Ascending aorta (tissue), 2 donors: ENCODE measurements around the gene UBE4A. TPM values are rescaled to one million over a fixed set of nuclear protein-coding genes. Genes with fewer than 3 reads are reported as not detected.

Experiments
- DNase-seq, 2 donors: peaks; one replicate each; pipeline ENCODE4 v3.0.0-alpha.2; 2019; ENCODE audit warnings: low spot score in 2 of 2
- H3K27ac ChIP-seq, 2 donors: fragments of 200-600 bp; sonication (generic); one replicate each; pipeline ENCODE4 v1.5.1; 2016 to 2017; ENCODE audit warnings: mild to moderate bottlenecking in 1 of 2
- H3K27me3 ChIP-seq: fragments of 200-600 bp; sonication (generic); one replicate; pipeline ENCODE4 v1.5.1; 2017
- H3K36me3 ChIP-seq, 2 donors: fragments of 200-600 bp; sonication (generic); one replicate each; pipeline ENCODE4 v1.5.1; 2016
- H3K4me1 ChIP-seq, 2 donors: fragments of 200-600 bp; sonication (generic); one replicate each; pipeline ENCODE4 v1.5.1; 2016 to 2017; ENCODE audit warnings: mild to moderate bottlenecking in 1 of 2
- H3K4me3 ChIP-seq, 2 donors: fragments of 200-600 bp; sonication (generic); one replicate each; pipeline ENCODE4 v1.5.1; 2016 to 2017; ENCODE audit warnings: mild to moderate bottlenecking in 1 of 2
- H3K9me3 ChIP-seq, 2 donors: fragments of 200-600 bp; sonication (generic); one replicate each; pipeline ENCODE4 v1.5.1; 2016
- intact Hi-C: fragments of 100-400 bp; cut with DNase I; formaldehyde crosslinking; loops from one replicate; pipeline ENCODE4 v1.15.1; 2023
- total RNA-seq: library from RNA; depleted of rRNA; stranded (reverse); fragments of >200 nt; gene quantifications from one replicate; pipeline ENCODE4 v1.1.0, GENCODE V29; 2016
- TF ChIP-seq, protein P1 (sequence below), 3 experiments: fragments of 200-600 bp in 2 of 3; fragments of 450-650 bp in 1 of 3; sonication (generic) in 2 of 3; IDR thresholded peaks; one replicate each; pipeline ENCODE4 v1.5.1; 2016 to 2019; ENCODE audit warnings: antibody characterized with exemption in 3 of 3, mild to moderate bottlenecking in 1 of 3, moderate library complexity in 1 of 3

Gene UBE4A
- total RNA-seq, 1 donor from 2014 or later: 24.6 TPM

DNA sequence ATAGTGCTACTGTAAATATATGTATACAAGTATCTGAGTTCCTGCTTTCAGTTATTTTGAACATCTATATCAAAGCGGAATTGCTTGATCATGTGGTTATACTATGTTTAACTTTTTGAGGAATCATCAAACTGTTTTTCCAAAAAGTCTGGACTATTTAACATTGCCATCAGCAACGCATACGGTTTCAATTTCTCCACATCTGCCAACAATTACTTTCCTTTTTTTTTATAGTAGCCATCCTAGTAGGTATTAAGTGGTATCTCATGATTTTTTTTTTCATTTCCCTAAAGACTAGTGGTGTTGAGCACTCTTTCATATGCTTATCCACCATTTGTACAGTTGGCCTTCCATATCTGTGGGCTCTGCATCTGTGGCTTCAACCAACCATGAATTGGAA lies 1.3 kb upstream of the UBE4A start:
- H3K9me3 ChIP-seq: no peaks in the 10 kb centered on the region
- H3K36me3 ChIP-seq: no peaks in the 10 kb centered on the region
- no peaks in the 10 kb centered on the region for H3K27me3 ChIP-seq
- H3K4me1 ChIP-seq: peaks cover 0 to 8% of the 10 kb centered on the region in 2 donors
- no peak overlapping the region for H3K27ac ChIP-seq
- intact Hi-C loops: loop anchor here (5.0 kb wide), 1 partner anchor 211 kb away; no protein-coding TSS in a partner anchor
- TF ChIP-seq, protein P1, sequence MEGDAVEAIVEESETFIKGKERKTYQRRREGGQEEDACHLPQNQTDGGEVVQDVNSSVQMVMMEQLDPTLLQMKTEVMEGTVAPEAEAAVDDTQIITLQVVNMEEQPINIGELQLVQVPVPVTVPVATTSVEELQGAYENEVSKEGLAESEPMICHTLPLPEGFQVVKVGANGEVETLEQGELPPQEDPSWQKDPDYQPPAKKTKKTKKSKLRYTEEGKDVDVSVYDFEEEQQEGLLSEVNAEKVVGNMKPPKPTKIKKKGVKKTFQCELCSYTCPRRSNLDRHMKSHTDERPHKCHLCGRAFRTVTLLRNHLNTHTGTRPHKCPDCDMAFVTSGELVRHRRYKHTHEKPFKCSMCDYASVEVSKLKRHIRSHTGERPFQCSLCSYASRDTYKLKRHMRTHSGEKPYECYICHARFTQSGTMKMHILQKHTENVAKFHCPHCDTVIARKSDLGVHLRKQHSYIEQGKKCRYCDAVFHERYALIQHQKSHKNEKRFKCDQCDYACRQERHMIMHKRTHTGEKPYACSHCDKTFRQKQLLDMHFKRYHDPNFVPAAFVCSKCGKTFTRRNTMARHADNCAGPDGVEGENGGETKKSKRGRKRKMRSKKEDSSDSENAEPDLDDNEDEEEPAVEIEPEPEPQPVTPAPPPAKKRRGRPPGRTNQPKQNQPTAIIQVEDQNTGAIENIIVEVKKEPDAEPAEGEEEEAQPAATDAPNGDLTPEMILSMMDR (IDR thresholded peaks at IDR 0.05): no peak
- no peak overlapping the region for H3K4me3 ChIP-seq
- no peak for DNase-seq

DNA sequence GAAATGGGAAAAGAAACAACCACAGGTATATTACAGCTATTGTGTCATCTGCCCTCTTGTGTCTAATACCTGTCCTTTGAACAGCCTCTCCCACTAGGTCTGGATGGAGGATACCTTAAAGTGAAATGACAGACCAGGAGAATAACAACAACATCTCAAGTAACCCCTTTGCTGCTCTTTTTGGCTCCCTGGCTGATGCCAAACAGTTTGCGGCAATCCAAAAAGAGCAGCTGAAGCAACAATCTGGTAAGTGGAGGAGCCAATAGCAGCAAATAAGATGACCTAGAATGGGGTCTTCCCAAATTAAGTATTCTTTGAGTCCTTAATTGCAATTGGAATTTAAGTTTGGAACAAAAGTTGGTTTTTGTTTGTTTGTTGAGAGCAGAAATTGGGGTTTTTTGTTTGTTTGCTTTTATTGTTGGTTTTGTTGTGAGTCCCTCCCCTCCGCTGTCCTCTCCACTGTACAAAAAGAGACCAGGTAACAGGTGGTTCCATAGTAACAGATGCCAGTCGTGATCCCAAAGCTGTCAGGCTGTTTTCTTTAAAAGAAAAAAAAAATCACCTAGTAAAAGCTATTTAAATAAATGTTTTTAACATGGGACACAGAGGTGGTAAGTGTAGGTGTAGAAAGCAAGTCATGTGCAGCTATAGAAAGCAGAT lies 5.7 kb downstream of the UBE4A start:
- Histone ChIP-seq H3K27me3 (no peaks in the 10 kb centered on the region), H3K4me3 (no peak overlapping the region), H3K36me3 (peaks cover 43 to 52% of the 10 kb centered on the region in 2 donors), H3K9me3 (no peaks in the 10 kb centered on the region), H3K4me1 (peaks cover 0 to 7% of the 10 kb centered on the region in 2 donors), H3K27ac (no peak overlapping the region)
- intact Hi-C loops: no loop called here
- TF ChIP-seq, protein P1 (IDR thresholded peaks at IDR 0.05): no peak
- no peak for DNase-seq

DNA sequence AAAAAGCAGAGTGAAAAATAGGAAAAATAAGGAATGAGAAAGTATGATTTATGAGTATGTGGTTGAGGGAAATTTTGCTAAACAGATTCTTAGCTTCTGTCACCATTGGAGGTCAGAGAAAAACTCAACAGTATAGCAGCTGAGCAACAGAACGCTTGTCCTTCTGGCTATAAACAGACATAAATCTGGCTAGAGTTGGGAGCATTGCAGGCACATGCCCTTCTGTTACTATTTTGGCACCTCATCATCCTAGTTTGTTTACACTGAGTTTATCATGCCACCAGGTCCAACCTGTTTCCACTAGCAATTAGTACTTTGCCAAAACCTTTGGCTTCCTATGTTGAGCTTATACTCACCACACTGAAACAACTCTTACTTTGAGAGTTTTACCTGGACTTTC lies 6.9 kb downstream of the UBE4A start:
- Histone ChIP-seq H3K4me3 (no peak overlapping the region), H3K36me3 (peaks cover 55 to 64% of the 10 kb centered on the region in 2 donors), H3K9me3 (no peaks in the 10 kb centered on the region), H3K4me1 (no peaks in the 10 kb centered on the region), H3K27me3 (no peaks in the 10 kb centered on the region), H3K27ac (no peak overlapping the region)
- TF ChIP-seq, protein P1 (IDR thresholded peaks at IDR 0.05): no peak
- intact Hi-C loops: no loop called here
- DNase-seq: no peak

DNA sequence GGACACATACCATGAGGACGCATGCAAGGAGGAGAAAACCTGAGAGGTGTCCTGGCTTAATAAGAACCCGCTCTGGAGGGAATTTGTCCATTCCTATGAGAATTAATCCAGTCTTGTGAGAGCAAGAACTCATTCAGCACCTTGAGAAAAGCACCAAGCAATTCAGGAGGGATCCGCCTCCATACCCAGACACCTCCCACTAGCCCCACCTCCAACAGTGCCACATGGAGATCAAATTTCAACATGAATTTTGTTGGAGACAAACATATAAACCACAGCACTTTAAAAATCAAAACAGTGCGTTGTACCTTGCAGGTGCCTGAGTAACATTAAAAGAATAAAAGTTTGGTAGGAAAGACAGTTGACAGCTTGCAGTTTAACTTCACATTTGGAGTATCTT lies 11.4 kb downstream of the UBE4A start:
- Histone ChIP-seq H3K36me3 (peaks cover 83 to 88% of the 10 kb centered on the region in 2 donors), H3K27me3 (no peaks in the 10 kb centered on the region), H3K4me3 (no peak overlapping the region), H3K9me3 (no peaks in the 10 kb centered on the region), H3K27ac (no peak overlapping the region), H3K4me1 (no peaks in the 10 kb centered on the region)
- intact Hi-C loops: no loop called here
- DNase-seq: no peak
- TF ChIP-seq, protein P1 (IDR thresholded peaks at IDR 0.05): no peak

DNA sequence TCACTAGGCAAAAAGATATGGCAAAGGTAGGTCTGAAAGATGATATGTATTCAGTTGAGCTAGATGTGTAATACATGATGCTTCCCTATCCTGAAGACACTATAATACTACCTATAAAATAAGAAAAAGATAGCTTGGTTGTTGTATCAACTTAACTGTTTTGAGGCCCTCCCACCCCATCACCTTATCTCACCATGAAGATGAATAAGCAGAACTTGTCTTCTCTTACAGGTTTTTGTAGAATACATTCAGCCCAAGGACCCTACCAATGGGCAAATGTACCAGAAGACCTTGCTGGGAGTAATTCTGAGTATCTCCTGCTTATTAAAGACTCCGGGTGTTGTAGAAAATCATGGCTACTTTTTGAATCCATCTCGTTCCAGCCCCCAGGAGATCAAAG lies 13.9 kb downstream of the UBE4A start:
- H3K9me3 ChIP-seq: no peaks in the 10 kb centered on the region
- H3K4me3 ChIP-seq: no peak overlapping the region
- H3K27ac ChIP-seq: no peak overlapping the region
- TF ChIP-seq, protein P1 (IDR thresholded peaks at IDR 0.05): no peak
- intact Hi-C loops: no loop called here
- no peaks in the 10 kb centered on the region for H3K27me3 ChIP-seq
- no peak for DNase-seq
- no peaks in the 10 kb centered on the region for H3K4me1 ChIP-seq
- peaks cover 86 to 88% of the 10 kb centered on the region in 2 donors for H3K36me3 ChIP-seq
